SK-N-SH (cell line): ENCODE results near the gene MFAP2. TPM values are rescaled to one million over a fixed set of nuclear protein-coding genes. Genes with fewer than 3 reads are reported as not detected.

Source experiments
- CTCF ChIA-PET: fragments of 300-600, 350-600 bp; formaldehyde crosslinking; extraction: SDS; loops from one replicate; lab custom pipeline; 2021; lab: Yijun Ruan, JAX
- POLR2A ChIA-PET: fragments of 350-600 bp; sonication (Branson Sonifier 250); formaldehyde crosslinking; extraction: SDS; loops from one replicate; lab custom pipeline; 2020; ENCODE audit warnings: antibody characterized with exemption, inconsistent platforms; lab: Yijun Ruan, JAX
- DNase-seq: peaks from one replicate; pipeline ENCODE4 v3.0.0; 2012
- H2AFZ ChIP-seq: fragments of 200-600 bp; sonication (generic); 2 replicates; pipeline ENCODE4 v1.8.1; 2016; ENCODE audit warnings: antibody characterized with exemption, mild to moderate bottlenecking, low read depth
- H3F3A ChIP-seq: fragments of 200-600 bp; sonication (generic); replicated peaks from 2 replicates; pipeline ENCODE3; 2016; ENCODE audit warnings: antibody characterized with exemption, mild to moderate bottlenecking; ENCODE audit not compliant: insufficient read depth
- H3K27ac ChIP-seq, 2 experiments: fragments of 200-500 bp in 1 of 2; fragments of 200-600 bp in 1 of 2; sonication (Bioruptor generic) in 1 of 2; sonication (generic), shearing (Covaris generic) in 1 of 2; 2 replicates each; pipeline versions ENCODE4 v1.5.1 to v1.6.1; 2014 to 2016; ENCODE audit warnings: low read depth in 2 of 2, inconsistent platforms in 1 of 2, low read length in 1 of 2, mild to moderate bottlenecking in 1 of 2, mixed read lengths in 1 of 2
- H3K27me3 ChIP-seq: fragments of 200-600 bp; sonication (generic), shearing (Covaris generic); 2 replicates; pipeline ENCODE4 v1.6.1; 2016; ENCODE audit warnings: mixed run types; ENCODE audit not compliant: insufficient read depth
- H3K36me3 ChIP-seq, 2 experiments: fragments of 200-500 bp in 1 of 2; fragments of 200-600 bp in 1 of 2; sonication (Bioruptor generic) in 1 of 2; sonication (generic) in 1 of 2; replicated peaks in 1 of 2; 2 replicates each; pipeline versions ENCODE3 to v1.5.1; 2014 to 2016; ENCODE audit warnings: low read length in 1 of 2, mild to moderate bottlenecking in 1 of 2; ENCODE audit not compliant: insufficient read depth in 2 of 2, control insufficient read depth in 1 of 2
- H3K4me1 ChIP-seq, 2 experiments: fragments of 200-500 bp in 1 of 2; fragments of 200-600 bp in 1 of 2; sonication (Bioruptor generic) in 1 of 2; sonication (generic), shearing (Covaris generic) in 1 of 2; 2 replicates each; pipeline versions ENCODE4 v1.5.1 to v1.6.1; 2014 to 2016; ENCODE audit warnings: low read depth in 1 of 2, low read length in 1 of 2, mixed run types in 1 of 2; ENCODE audit not compliant: insufficient read depth in 2 of 2, control insufficient read depth in 1 of 2
- H3K4me2 ChIP-seq: fragments of 200-600 bp; sonication (generic), shearing (Covaris generic); 2 replicates; pipeline ENCODE4 v1.6.1; 2017; ENCODE audit warnings: mixed run types
- H3K4me3 ChIP-seq, 2 experiments: fragments of 200-500 bp in 1 of 2; fragments of 200-600 bp in 1 of 2; sonication (Bioruptor generic) in 1 of 2; sonication (generic), shearing (Covaris generic) in 1 of 2; 2 replicates each; pipeline versions ENCODE4 v1.5.1 to v1.8.1; 2014 to 2016; ENCODE audit warnings: low read depth in 2 of 2, inconsistent platforms in 1 of 2, low read length in 1 of 2, mild to moderate bottlenecking in 1 of 2, mixed read lengths in 1 of 2, moderate library complexity in 1 of 2
- H3K79me2 ChIP-seq: fragments of 200-600 bp; sonication (generic); 2 replicates; pipeline ENCODE4 v1.8.1; 2017; ENCODE audit warnings: mild to moderate bottlenecking; ENCODE audit not compliant: insufficient read depth
- H3K9ac ChIP-seq: fragments of 200-600 bp; sonication (generic); 2 replicates; pipeline ENCODE4 v1.6.1; 2017; ENCODE audit warnings: mixed run types
- H3K9me2 ChIP-seq: fragments of 200-600 bp; sonication (generic); 2 replicates; pipeline ENCODE4 v1.6.1; 2017; ENCODE audit warnings: mixed run types
- H3K9me3 ChIP-seq: fragments of 200-600 bp; sonication (generic); 2 replicates; pipeline ENCODE4 v1.6.1; 2017; ENCODE audit warnings: mixed run types, mild to moderate bottlenecking, moderate library complexity
- H4K20me1 ChIP-seq: fragments of 200-600 bp; sonication (generic); 2 replicates; pipeline ENCODE4 v1.6.1; 2017; ENCODE audit warnings: mild to moderate bottlenecking, mixed run types; ENCODE audit not compliant: insufficient read depth
- CHD2 ChIP-seq: fragments of 150-350 bp; IDR thresholded peaks from 2 replicates; pipeline ENCODE4 v1.6.1; 2018; ENCODE audit warnings: low read length; ENCODE audit not compliant: partially characterized antibody
- CTCF ChIP-seq: fragments of 200-600 bp; sonication (generic); IDR thresholded peaks from 2 replicates; pipeline ENCODE4 v1.6.1; 2017; ENCODE audit warnings: antibody characterized with exemption, mild to moderate bottlenecking, moderate library complexity
- ELF1 ChIP-seq: IDR thresholded peaks from 2 replicates; pipeline ENCODE4 v1.4.0; 2012
- EP300 ChIP-seq, 2 experiments: IDR thresholded peaks; 2 replicates each; pipeline versions ENCODE4 v1.4.0 to v1.6.1; 2012; ENCODE audit warnings: borderline replicate concordance in 1 of 2, low read depth in 1 of 2, low read length in 1 of 2
- GABPA ChIP-seq: IDR thresholded peaks from 2 replicates; pipeline ENCODE4 v1.4.0; 2012; ENCODE audit warnings: low read depth, mild to moderate bottlenecking
- GATA2 ChIP-seq: sonication (generic); formaldehyde crosslinking; IDR thresholded peaks from 2 replicates; pipeline ENCODE4 v1.5.0; 2020; ENCODE audit warnings: mild to moderate bottlenecking, missing genetic modification reagents
- MEF2A ChIP-seq: IDR thresholded peaks from 2 replicates; pipeline ENCODE4 v1.4.0; 2012; ENCODE audit warnings: low read depth, borderline replicate concordance
- MXI1 ChIP-seq: IDR thresholded peaks from 2 replicates; pipeline ENCODE4 v1.6.1; 2012; ENCODE audit warnings: mild to moderate bottlenecking, low read depth, low read length, improper control_type of control experiment
- NRF1 ChIP-seq: IDR thresholded peaks from 2 replicates; pipeline ENCODE4 v1.6.1; 2012; ENCODE audit warnings: low read depth, mild to moderate bottlenecking, low read length
- POLR2AphosphoS5 ChIP-seq: IDR thresholded peaks from 2 replicates; pipeline ENCODE4 v1.6.1; 2012; ENCODE audit warnings: low read depth, low read length
- RCOR1 ChIP-seq: fragments of 150-350 bp; IDR thresholded peaks from 2 replicates; pipeline ENCODE4 v1.6.1; 2017; ENCODE audit warnings: antibody characterized with exemption, low read length
- RXRA ChIP-seq: IDR thresholded peaks from 2 replicates; pipeline ENCODE4 v1.4.0; 2012; ENCODE audit warnings: low read depth, mild to moderate bottlenecking, borderline replicate concordance
- SIN3A ChIP-seq: IDR thresholded peaks from 2 replicates; pipeline ENCODE4 v1.6.1; 2012; ENCODE audit warnings: low read depth, mild to moderate bottlenecking, low read length, moderate library complexity, borderline replicate concordance
- TAF1 ChIP-seq: IDR thresholded peaks from 2 replicates; pipeline ENCODE4 v1.6.1; 2012; ENCODE audit warnings: low read depth, mild to moderate bottlenecking, low read length, moderate library complexity, borderline replicate concordance
- TEAD4 ChIP-seq: IDR thresholded peaks from 2 replicates; pipeline ENCODE4 v1.4.0; 2012; ENCODE audit warnings: mild to moderate bottlenecking, borderline replicate concordance; ENCODE audit not compliant: insufficient read depth
- USF1 ChIP-seq: IDR thresholded peaks from 2 replicates; pipeline ENCODE4 v1.4.0; 2012; ENCODE audit warnings: low read depth, borderline replicate concordance
- USF2 ChIP-seq: fragments of 150-350 bp; IDR thresholded peaks from 2 replicates; pipeline ENCODE4 v1.6.1; 2017; ENCODE audit warnings: antibody characterized with exemption, low read length, low read depth, borderline replicate concordance
- YY1 ChIP-seq: IDR thresholded peaks from 2 replicates; pipeline ENCODE4 v1.4.0; 2012; ENCODE audit warnings: low read depth, mild to moderate bottlenecking
- ZBTB33 ChIP-seq: IDR thresholded peaks from 2 replicates; pipeline ENCODE4 v1.4.0; 2012; ENCODE audit warnings: low read depth, borderline replicate concordance
- WGBS: methylation state at CpG from one replicate; pipeline ENCODE4 v1.1.6; 2017; ENCODE audit warnings: low lambda C conversion rate; 5-methylcytosine and 5-hydroxymethylcytosine counted together
- polyA plus RNA-seq, 3 experiments: library from polyadenylated mRNA; depleted of rRNA; stranded (reverse); fragments of >200 nt; gene quantifications; 2 replicates each; pipeline ENCODE4 v1.2.3, GENCODE V29; 2012

MFAP2 gene
- polyA plus RNA-seq, 1 of the 3 experiments (the other 2 are of a cell fraction): 189 TPM

GRCh38 chr1:17028662-17029188 is 48.3 kb upstream of the MFAP2 start:
- no peak for DNase-seq
- ChIA-PET POLR2A (no interaction called here), CTCF (interaction anchor here (1.2 to 4.9 kb wide), 3 partner anchors 16 to 408 kb away, joined by 3 to 27 read pairs (median 5); no protein-coding TSS in a partner anchor)
- Histone ChIP-seq H3K9me2 (no peaks in the 10 kb centered on the region), H3K4me1 (peaks cover 0 to 20% of the 10 kb centered on the region in 2 experiments; a peak in 3 of 4 replicates), H3K27ac (no peak overlapping the region), H3K27me3 (no peaks in the 10 kb centered on the region), H3K79me2 (peaks cover 4% of the 10 kb centered on the region; the same call in 1 of the 2 replicates), H3K9ac (no peak overlapping the region), H3K36me3 (peaks cover 45 to 48% of the 10 kb centered on the region in 2 experiments), H4K20me1 (peaks cover 6% of the 10 kb centered on the region; the same call in 1 of the 2 replicates), H3K9me3 (no peaks in the 10 kb centered on the region), H3F3A (no peaks in the 10 kb centered on the region), H2AFZ (no peak overlapping the region), H3K4me2 (no peak overlapping the region), H3K4me3 (no peak overlapping the region)
- TF ChIP-seq USF1 (no peak), CTCF (no peak), TAF1 (no peak), NRF1 (no peak), CHD2 (no peak), ZBTB33 (no peak), RXRA (no peak), USF2 (no peak), GABPA (no peak), ELF1 (no peak)
- 92% methylated on average over 5 of the region's 5 CpGs for WGBS

- H3K4me3 ChIP-seq: no peak overlapping the region
- ChIA-PET POLR2A (no interaction called here), CTCF (interaction anchor here (1.2 to 1.8 kb wide), 2 partner anchors 15 to 407 kb away, joined by 3 to 5 read pairs; no protein-coding TSS in a partner anchor)
- peaks cover 38 to 54% of the 10 kb centered on the region in 2 experiments for H3K36me3 ChIP-seq
- no peaks in the 10 kb centered on the region for H3F3A ChIP-seq
- H3K4me1 ChIP-seq: peaks cover 0 to 18% of the 10 kb centered on the region in 2 experiments; a peak in 3 of 4 replicates
- H3K27ac ChIP-seq: no peak overlapping the region
- no peaks in the 10 kb centered on the region for H3K9me3 ChIP-seq
- 85% methylated on average over 2 of the region's 2 CpGs for WGBS
- no peak overlapping the region for H3K9ac ChIP-seq
- H3K4me2 ChIP-seq: no peak overlapping the region
- no peaks in the 10 kb centered on the region for H3K79me2 ChIP-seq
- H4K20me1 ChIP-seq: peaks cover 6% of the 10 kb centered on the region; the same call in 1 of the 2 replicates
- H3K27me3 ChIP-seq: no peaks in the 10 kb centered on the region
- no peak for DNase-seq
- H3K9me2 ChIP-seq: no peaks in the 10 kb centered on the region
- no peak overlapping the region for H2AFZ ChIP-seq
- TF ChIP-seq TEAD4 (no peak), MXI1 (no peak), RCOR1 (no peak), YY1 (no peak), EP300 (IDR thresholded peaks at IDR 0.05; ENCODE audit: borderline replicate concordance in 1 of 2, low read depth in 1 of 2, low read length in 1 of 2) (no peak), ZBTB33 (no peak), POLR2AphosphoS5 (no peak), SIN3A (no peak), GATA2 (no peak), MEF2A (no peak), USF1 (no peak)
Observed at GRCh38 chr1:17027900-17028299, 47.5 kb upstream of the MFAP2 start.
